Measurements from ENCODE around the gene SLC22A12.

Gene SLC22A12

GRCh38 chr11:64605656-64606585 is 14.9 kb downstream of the SLC22A12 start:
- DNase-seq = no peak

DNA sequence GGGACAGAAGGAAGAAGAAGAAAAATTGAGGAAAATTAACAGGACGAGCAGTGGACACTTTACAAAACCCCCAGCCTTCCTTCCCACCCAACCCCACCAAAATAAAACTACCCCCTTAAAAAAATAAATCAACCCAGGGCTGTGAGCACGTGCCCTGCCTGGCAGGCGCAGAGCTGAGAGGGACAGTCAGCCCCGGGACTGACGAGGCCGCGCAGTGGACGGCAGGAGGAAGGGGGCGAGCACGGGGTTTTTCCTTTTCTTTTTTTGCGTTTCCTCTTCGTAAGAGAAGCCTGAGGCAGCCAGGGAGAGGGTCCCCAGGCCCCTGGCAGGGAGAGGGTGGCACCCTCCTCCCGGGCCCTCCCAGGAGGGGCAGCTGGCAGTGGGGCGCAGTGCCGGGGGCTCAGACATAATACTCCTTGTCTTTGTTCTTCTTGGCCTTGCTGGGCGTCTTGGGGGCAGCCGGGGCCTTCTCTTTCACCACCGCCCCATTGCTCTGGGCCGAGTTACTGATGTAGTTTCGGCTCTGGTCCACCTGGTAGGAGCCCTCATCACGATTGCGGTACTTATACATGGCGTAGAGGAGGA is 15.9 kb downstream of the SLC22A12 start:
- no peak for DNase-seq

- no peak for DNase-seq
These were observed 16.5 kb downstream of the SLC22A12 start for GRCh38 chr11:64607381-64607985.

- DNase-seq = no peak
These were observed 17.0 kb downstream of the SLC22A12 start for GRCh38 chr11:64608046-64608445.

- DNase-seq = no peak
These were observed 17.6 kb downstream of the SLC22A12 start for GRCh38 chr11:64608636-64609035.

DNA sequence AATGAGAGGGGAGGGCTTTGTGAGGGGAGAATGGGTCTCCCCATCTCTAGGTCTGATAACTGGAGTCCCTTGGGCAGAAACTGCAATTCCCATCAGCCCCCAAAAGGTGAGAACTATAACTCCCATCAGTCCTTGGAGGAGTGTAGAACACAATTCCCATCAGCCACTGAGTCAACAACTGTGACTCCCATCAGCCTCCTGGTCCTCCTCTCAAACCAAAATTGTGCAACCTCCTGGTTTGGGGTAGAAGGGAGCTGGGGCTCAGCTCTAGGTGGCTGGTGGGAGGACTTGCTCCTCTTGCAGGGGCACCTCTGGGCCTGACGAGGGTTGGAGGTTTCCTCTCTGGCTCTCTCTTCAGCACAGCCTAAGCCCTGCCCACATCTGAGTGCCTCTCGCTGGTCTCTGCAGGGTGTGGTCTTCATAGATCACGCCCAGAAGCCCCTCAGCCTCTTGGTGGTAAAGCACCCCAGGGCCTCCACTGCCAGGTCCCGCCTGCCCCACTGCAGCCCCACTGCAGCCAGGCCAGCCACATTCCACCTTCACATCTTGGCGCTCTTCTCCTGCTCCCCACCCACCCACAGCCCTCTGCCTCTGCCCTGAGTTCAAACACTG is 18.5 kb downstream of the SLC22A12 start:
- no peak for DNase-seq

DNA sequence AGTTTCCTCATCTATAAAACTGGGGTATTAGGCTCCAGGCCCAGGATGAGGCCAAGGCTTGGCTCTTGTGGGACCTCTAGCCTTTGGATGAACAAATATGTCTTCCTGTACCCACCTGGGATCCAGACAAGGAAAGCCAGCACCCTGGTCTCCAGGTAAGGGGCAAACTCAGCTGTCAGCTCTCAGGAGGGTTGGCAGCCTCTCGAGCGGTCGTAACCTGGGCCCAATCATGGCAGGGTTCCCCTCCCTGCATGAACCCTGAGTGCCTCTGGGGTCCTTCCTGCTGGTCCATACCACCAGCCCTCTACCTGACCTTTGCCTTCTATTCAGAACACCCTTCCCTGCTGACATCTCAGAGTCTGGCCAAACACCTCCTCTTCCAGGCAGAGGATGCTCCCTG is 19.6 kb downstream of the SLC22A12 start:
- DNase-seq = no peak

DNA sequence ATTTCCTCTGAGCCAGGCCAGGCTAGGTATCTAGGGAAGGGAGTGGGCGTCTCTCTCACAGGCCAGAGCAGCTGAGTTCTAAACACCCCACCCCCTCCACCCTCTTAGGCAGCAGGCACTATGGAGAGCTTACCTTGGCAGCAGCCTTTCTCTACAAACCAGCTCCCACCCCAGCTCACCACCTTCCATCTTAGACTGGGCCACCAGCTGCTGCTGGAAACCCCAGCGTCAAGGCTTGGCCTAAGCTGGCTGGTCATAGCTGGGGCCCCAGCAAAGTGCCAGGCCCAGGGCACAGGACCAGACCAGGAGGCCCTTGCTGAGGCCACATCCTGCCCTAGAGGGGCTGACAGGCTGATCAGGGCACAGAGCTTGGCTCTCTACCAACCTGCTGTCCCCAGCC is 20.2 kb downstream of the SLC22A12 start:
- no peak for DNase-seq

DNA sequence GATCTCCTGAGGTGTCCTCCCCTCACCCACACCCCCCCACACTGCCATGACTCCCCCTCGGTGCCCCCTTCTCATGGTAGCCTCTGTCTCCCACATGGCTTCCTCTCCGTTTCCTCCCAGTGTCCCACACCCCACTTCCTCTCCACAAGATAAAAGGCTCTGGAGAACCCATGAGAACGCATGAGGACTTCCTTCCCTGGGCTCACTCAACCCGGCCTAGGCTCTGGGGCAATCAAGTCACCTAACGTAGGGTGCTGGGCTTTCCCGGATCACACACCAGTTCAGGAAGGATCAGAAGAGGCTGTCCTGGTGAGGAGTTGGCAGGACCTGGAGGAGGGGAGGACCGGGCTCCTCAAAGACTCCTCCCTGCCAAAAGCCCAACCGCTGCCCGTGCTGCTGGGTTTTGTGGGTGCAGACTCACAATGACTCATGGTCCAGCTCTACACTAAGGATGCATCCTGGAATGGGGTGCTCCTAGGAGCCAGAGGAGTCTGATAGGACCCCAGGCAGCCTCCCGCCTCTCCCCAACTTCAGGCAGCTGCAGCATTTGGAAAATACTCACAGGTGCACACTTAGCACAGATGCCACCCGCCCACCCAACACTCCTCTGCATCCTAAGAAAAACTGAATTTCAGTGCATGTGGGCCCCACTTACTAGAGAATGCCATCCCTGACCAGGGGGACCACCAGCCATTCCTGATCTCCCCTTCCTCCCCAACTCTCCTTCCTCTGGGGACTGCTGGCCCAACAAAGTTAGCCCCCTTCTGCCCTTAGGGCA is 21.0 kb downstream of the SLC22A12 start:
- no peak for DNase-seq

- DNase-seq = no peak
These were observed 22.6 kb downstream of the SLC22A12 start for GRCh38 chr11:64613648-64614047.

- DNase-seq = no peak
These were observed 23.9 kb downstream of the SLC22A12 start for GRCh38 chr11:64614917-64615316.

DNA sequence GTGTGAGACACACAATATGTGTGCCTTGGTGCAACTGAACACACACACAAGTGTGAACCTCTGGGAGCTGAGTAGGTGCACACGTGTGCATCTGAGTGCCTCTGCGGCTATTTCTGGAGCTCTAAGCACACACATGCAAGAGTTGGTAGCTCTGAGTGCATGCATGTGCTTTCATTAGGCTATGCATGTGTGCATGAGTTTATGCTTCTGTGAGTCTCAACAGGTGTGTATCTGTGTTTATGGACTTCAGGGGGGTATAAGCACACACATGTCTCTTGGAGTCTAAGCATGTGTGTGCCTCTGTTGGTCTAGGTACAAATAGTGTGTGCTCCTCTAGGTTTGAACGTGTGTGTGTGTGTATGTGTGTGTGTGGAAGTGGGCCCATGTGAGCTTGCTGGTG is 25.8 kb downstream of the SLC22A12 start:
- no peak for DNase-seq

DNA sequence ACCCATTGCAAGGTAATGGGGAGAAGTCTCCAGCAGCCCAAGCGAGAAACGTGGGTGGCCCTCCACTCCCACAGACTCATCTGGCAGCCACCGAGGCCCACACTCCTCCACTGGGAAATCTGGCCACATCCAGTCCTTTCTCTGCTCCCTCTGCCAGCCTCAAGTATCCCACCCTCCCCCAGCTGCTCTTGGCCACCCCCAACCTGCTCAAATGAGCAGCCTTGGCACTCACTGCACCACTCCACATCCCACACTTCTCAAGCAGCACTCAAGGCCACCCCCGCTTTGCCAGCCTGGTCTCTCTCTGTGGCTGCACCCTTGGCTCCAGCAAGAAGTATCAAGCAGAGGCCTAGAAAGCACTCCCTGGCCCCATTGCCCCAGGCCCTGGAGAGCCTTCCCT is 28.2 kb downstream of the SLC22A12 start:
- no peak for DNase-seq

DNA sequence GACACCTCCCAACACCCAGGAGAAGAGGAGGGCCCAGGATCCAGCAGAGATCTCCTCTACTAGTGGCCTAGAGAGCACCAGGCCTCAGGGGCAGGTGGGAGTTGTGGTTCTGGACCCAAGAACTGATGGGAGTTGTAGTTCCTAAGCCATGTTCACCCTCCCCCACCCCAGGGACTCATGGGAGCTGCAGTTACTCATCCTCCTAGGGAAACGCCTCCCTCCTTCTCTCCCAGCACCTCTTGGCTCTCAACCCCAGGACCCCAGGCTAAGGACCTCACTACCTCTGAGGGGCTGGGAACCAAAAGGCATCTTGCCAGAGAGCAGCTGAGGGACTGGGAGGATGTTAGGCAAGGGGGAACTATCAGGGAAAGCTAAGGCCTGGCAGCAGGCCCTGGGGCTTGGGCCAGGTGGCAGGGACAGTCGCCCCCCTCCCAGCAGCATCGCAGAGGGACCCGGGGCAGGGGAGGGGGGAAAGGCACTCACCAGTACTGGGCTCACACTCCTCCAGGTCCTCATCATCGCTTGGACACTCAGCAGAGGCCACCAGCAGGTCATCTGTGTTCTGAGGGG is 28.9 kb downstream of the SLC22A12 start:
- DNase-seq = no peak

GRCh38 chr11:64620381-64620971 is 29.5 kb downstream of the SLC22A12 start:
- no peak for DNase-seq

DNA sequence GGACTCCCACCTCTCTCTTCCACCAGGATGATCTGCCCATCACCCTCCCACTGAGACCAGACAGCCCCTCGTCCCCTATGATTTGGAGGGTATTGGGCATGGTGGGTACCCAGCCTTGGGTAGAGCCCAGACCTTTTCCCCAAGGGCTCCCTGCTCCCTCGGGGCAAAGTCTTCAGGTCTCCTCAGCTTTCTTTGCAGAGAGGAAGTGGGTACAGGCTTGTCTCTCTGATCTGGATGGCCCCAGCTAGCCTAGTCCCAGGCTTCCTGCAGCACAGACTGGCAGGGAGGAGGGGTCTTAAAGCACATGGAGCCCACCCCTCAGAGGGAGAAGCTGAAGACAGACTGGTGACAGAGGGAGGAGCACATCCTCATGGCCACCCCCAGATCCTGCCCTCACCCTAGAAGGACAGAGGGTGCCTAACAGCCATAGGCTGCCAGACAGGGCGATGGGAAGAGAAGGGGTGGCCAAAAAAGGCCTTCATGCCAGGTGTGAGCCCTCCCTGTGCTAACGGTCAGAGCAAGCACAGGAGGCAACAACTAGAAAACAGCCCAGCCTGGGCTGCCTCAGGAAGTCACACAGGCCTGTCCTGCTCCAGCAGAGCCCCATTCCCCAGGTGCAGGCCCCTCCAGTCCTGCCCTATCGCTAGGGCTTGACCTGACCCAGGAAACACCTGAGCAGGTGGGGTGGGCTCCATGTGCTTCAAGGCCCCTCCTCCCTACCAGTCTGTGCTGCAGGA is 30.4 kb downstream of the SLC22A12 start:
- DNase-seq = no peak

DNA sequence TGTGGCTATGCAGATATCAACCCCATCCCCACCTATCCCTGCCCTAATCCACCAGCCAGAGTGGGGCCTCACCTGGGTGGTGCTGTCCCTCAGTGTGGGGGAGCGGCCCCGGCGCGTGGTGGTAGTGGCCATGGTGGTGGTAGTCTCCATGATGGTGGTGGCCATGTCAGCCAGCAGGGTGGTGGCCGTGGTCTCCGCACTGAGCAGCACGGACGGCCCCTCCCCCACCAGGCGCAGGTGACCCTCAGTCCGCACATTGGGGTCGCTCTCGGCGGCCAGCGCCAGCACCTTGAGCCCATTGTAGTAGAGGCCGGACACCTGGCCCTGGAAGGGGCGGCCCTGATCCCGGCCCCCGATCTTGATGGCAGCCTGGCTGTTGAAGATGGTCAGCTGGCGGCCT is 31.7 kb downstream of the SLC22A12 start:
- no peak for DNase-seq

- no peak for DNase-seq
These were observed 34.0 kb downstream of the SLC22A12 start for GRCh38 chr11:64624883-64625481.

- DNase-seq = no peak
These were observed 35.6 kb downstream of the SLC22A12 start for GRCh38 chr11:64626637-64627036.

- DNase-seq = no peak
These were observed 36.4 kb downstream of the SLC22A12 start for GRCh38 chr11:64627371-64627770.

DNA sequence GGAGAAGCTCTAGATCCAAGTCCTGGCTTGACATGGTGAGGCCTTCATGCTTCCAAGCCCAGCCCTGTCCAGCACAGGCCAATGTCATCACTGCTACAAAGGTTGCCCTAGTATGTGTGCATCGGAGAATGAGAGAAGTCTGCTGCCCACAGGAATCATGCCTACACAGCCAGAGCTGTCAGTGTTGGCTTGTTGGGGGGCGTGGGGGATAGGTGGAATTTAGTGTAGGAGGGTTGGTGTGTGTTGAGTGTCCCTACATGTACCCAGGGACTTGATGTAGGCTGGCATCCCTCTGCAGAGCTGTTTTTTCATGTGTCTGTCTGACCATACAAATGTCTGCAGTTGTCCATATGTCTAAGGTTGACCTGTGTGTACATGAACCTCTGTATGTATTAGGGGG is 37.6 kb downstream of the SLC22A12 start:
- no peak for DNase-seq

All from NCI-H2107 (cell line).